ENCODE measurements around the gene ARX.

Gene ARX

GRCh38 chrX:25016361-25016671 lies 551 bp upstream of the ARX start:
- DNase-seq, result no peak

GRCh38 chrX:25014366-25014838 lies 1.4 kb downstream of the ARX start:
- DNase-seq, result no peak

GRCh38 chrX:25013632-25014365 lies 2.0 kb downstream of the ARX start:
- DNase-seq, result no peak

- DNase-seq, result no peak
These were observed 2.8 kb downstream of the ARX start for GRCh38 chrX:25012793-25013631.

- DNase-seq, result no peak
These were observed 3.4 kb downstream of the ARX start for GRCh38 chrX:25012433-25012735.

GRCh38 chrX:25011589-25012432 lies 4.0 kb downstream of the ARX start:
- no peak for DNase-seq

- no peak for DNase-seq
These were observed 4.8 kb downstream of the ARX start for GRCh38 chrX:25010784-25011588.

- DNase-seq, result no peak
These were observed 6.4 kb downstream of the ARX start for GRCh38 chrX:25009407-25009806.

- DNase-seq, result no peak
These were observed 8.4 kb downstream of the ARX start for GRCh38 chrX:25007059-25008053.

GRCh38 chrX:25006586-25007058 lies 9.1 kb downstream of the ARX start:
- no peak for DNase-seq

GRCh38 chrX:25005382-25006185 lies 10.2 kb downstream of the ARX start:
- no peak for DNase-seq

- no peak for DNase-seq
These were observed 10.8 kb downstream of the ARX start for GRCh38 chrX:25005034-25005381.

GRCh38 chrX:25004485-25005032 lies 11.2 kb downstream of the ARX start:
- DNase-seq, result no peak

GRCh38 chrX:25004040-25004439 lies 11.7 kb downstream of the ARX start:
- DNase-seq, result no peak

GRCh38 chrX:25003066-25003849 lies 12.5 kb downstream of the ARX start:
- DNase-seq, result no peak

GRCh38 chrX:25002661-25003020 lies 13.1 kb downstream of the ARX start:
- no peak for DNase-seq

GRCh38 chrX:25001808-25002660 lies 13.7 kb downstream of the ARX start:
- DNase-seq, result no peak

GRCh38 chrX:24999511-24999910 lies 16.3 kb downstream of the ARX start:
- no peak for DNase-seq
